DOHH2 (cell line): ENCODE measurements around the gene TXLNB.
"Not testable (repeated sequence)": the region's sequence is repeated elsewhere in the genome, so short reads cannot be mapped to it uniquely, and the experiment has no call there.

Source experiments
- H3F3A ChIP-seq: fragments of 200-600 bp; sonication (generic), shearing (Covaris generic); 2 replicates; pipeline ENCODE4 v1.6.0; 2016; ENCODE audit warnings: antibody characterized with exemption, mild to moderate bottlenecking; ENCODE audit not compliant: control insufficient read depth, insufficient read depth
- H3K27ac ChIP-seq: fragments of 200-600 bp; sonication (generic); 2 replicates; pipeline ENCODE4 v1.5.1; 2014; ENCODE audit warnings: low read depth, mild to moderate bottlenecking, low read length, moderate library complexity
- H3K27me3 ChIP-seq: fragments of 200-600 bp; sonication (generic); 2 replicates; pipeline ENCODE4 v1.6.1; 2014; ENCODE audit warnings: mild to moderate bottlenecking, low read length, mixed read lengths; ENCODE audit not compliant: control insufficient read depth
- H3K36me3 ChIP-seq: fragments of 200-600 bp; sonication (generic); 2 replicates; pipeline ENCODE4 v1.6.1; 2014; ENCODE audit warnings: mild to moderate bottlenecking, low read length, moderate library complexity, mixed read lengths; ENCODE audit not compliant: control insufficient read depth
- H3K4me1 ChIP-seq: fragments of 200-600 bp; sonication (generic); 2 replicates; pipeline ENCODE4 v1.6.1; 2014; ENCODE audit warnings: mild to moderate bottlenecking, low read length, mixed read lengths; ENCODE audit not compliant: control insufficient read depth
- H3K4me2 ChIP-seq: fragments of 200-600 bp; sonication (generic); 2 replicates; pipeline ENCODE4 v1.6.0; 2014; ENCODE audit warnings: mild to moderate bottlenecking, low read length, moderate library complexity
- H3K4me3 ChIP-seq: fragments of 200-600 bp; sonication (generic); 2 replicates; pipeline ENCODE4 v1.5.1; 2014; ENCODE audit warnings: mild to moderate bottlenecking, low read length, mixed read lengths
- H3K79me2 ChIP-seq: fragments of 200-600 bp; sonication (generic); 2 replicates; pipeline ENCODE4 v1.6.1; 2014; ENCODE audit warnings: mild to moderate bottlenecking, low read length, mixed read lengths; ENCODE audit not compliant: control insufficient read depth
- H3K9me2 ChIP-seq: fragments of 200-600 bp; sonication (generic); replicated peaks from 2 replicates; pipeline ENCODE4 v1.6.1; 2014; ENCODE audit warnings: mild to moderate bottlenecking, low read length, mixed read lengths; ENCODE audit not compliant: control insufficient read depth
- H3K9me3 ChIP-seq: fragments of 200-600 bp; sonication (generic); 2 replicates; pipeline ENCODE4 v1.6.1; 2014; ENCODE audit warnings: antibody characterized with exemption, low read length, mixed read lengths; ENCODE audit not compliant: control insufficient read depth, insufficient read depth
- H4K20me1 ChIP-seq: fragments of 200-600 bp; sonication (generic); 2 replicates; pipeline ENCODE4 v1.6.0; 2014; ENCODE audit warnings: low read depth, mild to moderate bottlenecking, antibody characterized with exemption, low read length, moderate library complexity; ENCODE audit not compliant: control insufficient read depth, insufficient read depth
- CTCF ChIP-seq: fragments of 200-600 bp; sonication (generic); IDR thresholded peaks from one replicate; pipeline ENCODE4 v1.5.1; 2014; ENCODE audit warnings: antibody characterized with exemption, mild to moderate bottlenecking, low read depth, low read length; ENCODE audit not compliant: poor library complexity, severe bottlenecking
- EZH2phosphoT487 ChIP-seq: fragments of 200-600 bp; sonication (generic); IDR thresholded peaks from 2 replicates; pipeline ENCODE4 v1.6.1; 2017; ENCODE audit warnings: borderline replicate concordance, mild to moderate bottlenecking, antibody characterized with exemption, low read length, moderate library complexity, mixed read lengths

TXLNB gene

GRCh38 chr6:139289233-139289632 lies 2.6 kb downstream of the TXLNB start:
- Histone ChIP-seq H3K4me3 (no peak overlapping the region), H3K4me1 (peaks cover 74% of the 10 kb centered on the region), H3K36me3 (peaks cover 25% of the 10 kb centered on the region), H3K27ac (peak overlapping the region; percentile 95), H3K79me2 (peaks cover 7% of the 10 kb centered on the region), H3K9me3 (no peaks in the 10 kb centered on the region), H3K27me3 (no peaks in the 10 kb centered on the region), H3K4me2 (peak overlapping the region; percentile 60), H3K9me2 (no peaks in the 10 kb centered on the region), H4K20me1 (no peaks in the 10 kb centered on the region), H3F3A (peaks cover 28% of the 10 kb centered on the region)
- TF ChIP-seq EZH2phosphoT487 (no peak), CTCF (no peak)

- no peaks in the 10 kb centered on the region for H3K27me3 ChIP-seq
- no peak overlapping the region for H3K27ac ChIP-seq
- H3K36me3 ChIP-seq, result peaks cover 25% of the 10 kb centered on the region
- H4K20me1 ChIP-seq, result no peaks in the 10 kb centered on the region
- H3F3A ChIP-seq, result peaks cover 28% of the 10 kb centered on the region
- peaks cover 7% of the 10 kb centered on the region for H3K79me2 ChIP-seq
- H3K4me3 ChIP-seq, result no peak overlapping the region
- TF ChIP-seq CTCF, result no peak
- TF ChIP-seq EZH2phosphoT487, result no peak
- H3K4me1 ChIP-seq, result peaks cover 67% of the 10 kb centered on the region
- peak overlapping the region; percentile 1; the same call in 1 of the 2 replicates for H3K4me2 ChIP-seq
- H3K9me2 ChIP-seq, result no peaks in the 10 kb centered on the region
- no peaks in the 10 kb centered on the region for H3K9me3 ChIP-seq
Observed at GRCh38 chr6:139288496-139289040, 3.2 kb downstream of the TXLNB start.

- H3K4me1 ChIP-seq, result peaks cover 60% of the 10 kb centered on the region
- no peaks in the 10 kb centered on the region for H3K9me2 ChIP-seq
- H3K27ac ChIP-seq, result no peak overlapping the region
- H3K9me3 ChIP-seq, result no peaks in the 10 kb centered on the region
- no peak for TF ChIP-seq CTCF
- no peak for TF ChIP-seq EZH2phosphoT487
- no peak overlapping the region for H3K4me3 ChIP-seq
- H3K4me2 ChIP-seq, result peak overlapping the region; percentile 1; the same call in 1 of the 2 replicates
- peaks cover 28% of the 10 kb centered on the region for H3F3A ChIP-seq
- H3K79me2 ChIP-seq, result peaks cover 7% of the 10 kb centered on the region
- H3K27me3 ChIP-seq, result no peaks in the 10 kb centered on the region
- H4K20me1 ChIP-seq, result no peaks in the 10 kb centered on the region
- H3K36me3 ChIP-seq, result peaks cover 25% of the 10 kb centered on the region
Observed at GRCh38 chr6:139287868-139288267, 3.9 kb downstream of the TXLNB start.

- H3K9me3 ChIP-seq, H3K4me3 ChIP-seq, H3K27me3 ChIP-seq, H3K9me2 ChIP-seq, H3K27ac ChIP-seq, H4K20me1 ChIP-seq, H3K4me2 ChIP-seq, H3K79me2 ChIP-seq: not testable (repeated sequence)
- Histone ChIP-seq H3K4me1 (peaks cover 46% of the 10 kb centered on the region), H3F3A (peaks cover 19% of the 10 kb centered on the region), H3K36me3 (peaks cover 25% of the 10 kb centered on the region)
Observed at GRCh38 chr6:139286438-139286837, 5.4 kb downstream of the TXLNB start.
